GM18907 (cell line): ENCODE results near the gene CNOT10.
A peak's percentile ranks its signal among the peaks of the same experiment; 100 is the strongest.
"Not testable (repeated sequence)": the region's sequence is repeated elsewhere in the genome, so short reads cannot be mapped to it uniquely, and the experiment has no call there.

Experiments
- ATAC-seq: cut with Tn5 transposase; IDR thresholded peaks from one replicate; pipeline ENCODE4 v1.9.1; 2021; ENCODE audit warnings: mild to moderate bottlenecking, moderate library complexity; ENCODE audit not compliant: unreplicated experiment

Gene CNOT10

DNA sequence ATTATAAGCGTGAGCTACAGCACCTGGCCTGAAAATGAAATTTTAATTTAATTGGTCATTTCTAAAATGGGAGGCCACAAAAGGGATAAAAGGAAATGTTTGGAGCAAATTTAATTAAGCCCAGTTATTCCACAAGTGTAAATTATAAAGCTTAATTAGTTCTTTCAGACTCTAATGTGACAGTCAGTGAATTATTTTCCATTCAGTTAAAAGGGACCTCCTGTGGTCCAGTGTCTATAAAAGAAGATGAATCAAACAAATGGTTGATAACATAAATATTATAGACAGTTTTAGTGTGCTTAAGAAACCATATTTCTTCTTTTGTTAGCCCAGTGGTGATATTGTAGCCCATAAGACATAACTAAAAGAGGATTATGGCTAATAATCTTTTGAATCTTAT lies 66.4 kb downstream of the CNOT10 start:
- ATAC-seq, result no peak

DNA sequence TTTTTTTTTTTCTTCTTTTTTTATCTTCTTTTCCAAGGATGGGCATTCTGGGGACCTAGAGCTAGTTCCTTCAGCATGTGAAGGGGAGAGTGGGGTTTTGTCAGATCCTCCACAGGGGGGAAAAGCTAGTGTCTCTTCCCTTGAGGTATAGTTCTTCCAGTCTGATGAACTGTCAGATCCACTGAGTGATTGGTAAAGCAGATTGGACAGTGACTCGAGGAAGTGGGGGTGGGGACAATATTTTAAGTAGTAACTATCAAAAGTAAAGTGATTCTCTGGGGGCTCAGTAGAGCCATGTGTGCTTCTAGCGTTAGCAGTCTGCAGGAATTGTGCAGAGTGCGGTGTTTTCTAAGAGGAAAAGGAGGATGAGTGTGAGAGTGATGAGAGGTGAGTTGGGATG lies 70.8 kb downstream of the CNOT10 start:
- ATAC-seq, result no peak

DNA sequence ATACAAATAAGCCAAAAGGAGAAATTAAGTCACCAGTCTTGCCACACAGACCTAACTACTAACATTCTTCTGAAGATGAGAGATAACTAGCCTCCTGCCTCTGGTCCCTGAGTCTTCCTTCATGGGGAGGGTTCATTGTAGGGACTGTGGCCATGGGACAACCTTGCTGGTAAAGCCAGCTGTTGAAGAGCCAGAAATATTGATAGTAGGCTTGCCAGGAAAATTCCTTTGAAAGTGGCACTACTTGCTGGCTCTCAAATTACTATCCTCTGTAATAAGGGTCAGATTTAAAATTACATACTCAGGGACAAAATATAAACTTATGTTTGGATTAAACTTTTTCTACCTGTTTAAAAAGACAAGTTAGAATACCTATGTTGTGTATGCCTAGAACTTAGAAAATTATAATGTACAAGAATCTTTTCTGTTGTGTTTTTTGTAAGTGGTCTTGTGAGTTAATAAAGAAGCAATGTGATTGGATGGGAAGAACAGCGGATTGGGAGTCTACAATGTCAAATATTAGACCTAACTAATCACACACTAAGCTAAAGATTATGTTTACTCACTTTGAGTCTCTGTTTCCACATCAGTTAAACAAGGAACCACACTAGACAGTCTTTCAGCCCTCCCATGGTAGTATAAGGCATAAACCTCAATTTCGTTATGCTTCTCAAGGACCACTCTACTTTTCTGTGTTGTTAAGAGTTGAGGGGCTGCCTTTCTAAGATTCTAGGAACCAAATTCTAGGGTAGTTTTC lies 72.8 kb downstream of the CNOT10 start:
- no peak for ATAC-seq

DNA sequence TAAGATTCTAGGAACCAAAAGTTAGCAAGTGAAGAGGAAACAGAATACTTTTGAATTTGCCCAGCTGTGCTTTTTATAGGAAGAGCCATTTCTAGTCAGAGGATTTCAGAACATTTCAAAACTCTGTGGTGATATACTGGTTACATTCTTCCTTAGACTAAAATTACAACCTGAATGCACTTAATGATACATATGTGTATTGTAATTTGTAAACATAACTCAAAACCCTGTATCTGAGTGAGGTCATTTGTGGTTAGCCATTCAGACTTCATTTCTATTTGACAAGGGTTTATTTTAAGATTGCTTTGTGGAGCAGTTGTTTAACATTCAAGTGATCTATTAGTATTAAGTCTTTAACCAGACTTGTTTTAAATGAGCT lies 73.4 kb downstream of the CNOT10 start:
- no peak for ATAC-seq

DNA sequence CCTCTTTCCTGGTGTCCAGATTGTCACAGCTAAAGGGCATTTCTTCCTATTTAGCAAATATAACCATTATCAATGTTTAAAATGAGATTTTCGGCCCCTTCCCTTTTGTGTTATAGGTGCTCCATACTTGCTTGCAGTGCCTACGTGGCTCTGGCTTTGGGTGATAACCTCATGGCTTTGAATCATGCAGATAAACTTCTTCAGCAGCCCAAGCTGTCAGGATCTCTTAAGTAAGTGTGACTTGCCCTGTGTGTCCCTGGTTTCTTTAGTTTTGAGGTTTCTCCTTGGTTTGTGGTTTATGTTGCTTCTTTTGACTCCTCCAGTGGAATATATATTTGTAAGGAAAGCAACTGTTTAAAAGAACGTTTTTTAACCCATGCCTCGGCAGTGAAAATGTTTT lies 74.4 kb downstream of the CNOT10 start:
- ATAC-seq, result no peak

DNA sequence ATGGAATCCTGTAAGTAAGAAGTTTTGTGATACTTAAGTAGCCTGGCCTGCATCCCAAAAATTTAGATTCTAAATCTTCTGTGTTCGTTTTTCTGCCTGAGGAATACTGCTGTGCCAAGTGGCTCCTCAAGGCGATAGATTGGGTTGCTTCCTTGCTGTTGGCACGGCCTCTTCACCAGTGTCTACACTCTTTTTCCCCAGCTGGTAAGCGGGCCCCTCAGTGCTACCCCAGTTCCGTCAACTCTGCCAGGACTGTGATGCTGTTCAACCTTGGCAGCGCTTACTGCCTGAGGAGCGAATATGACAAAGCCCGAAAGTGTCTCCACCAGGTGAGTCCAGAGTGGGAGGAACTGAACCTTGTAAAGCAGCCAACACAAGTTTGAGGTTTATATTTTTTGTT lies 79.5 kb downstream of the CNOT10 start:
- no peak for ATAC-seq

DNA sequence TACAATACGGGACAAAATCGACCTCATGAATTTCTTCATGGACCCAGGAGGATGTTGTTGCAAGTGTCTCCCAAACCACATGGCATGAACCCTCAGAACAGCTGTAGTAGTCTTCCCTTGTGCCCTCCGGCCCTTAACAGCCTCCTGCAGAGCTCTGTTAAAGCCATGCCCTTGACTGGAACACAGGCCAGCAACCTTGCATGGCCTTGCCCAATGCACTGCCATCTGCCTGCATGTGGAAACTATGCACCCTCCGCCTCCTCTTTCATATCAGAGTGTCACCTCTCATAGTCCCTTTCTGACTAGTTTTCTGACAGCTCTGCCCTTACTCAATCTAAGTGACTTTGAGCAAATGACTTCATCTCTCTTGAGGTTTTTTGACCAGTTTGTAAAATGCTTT lies 93.4 kb downstream of the CNOT10 start:
- ATAC-seq, result no peak

DNA sequence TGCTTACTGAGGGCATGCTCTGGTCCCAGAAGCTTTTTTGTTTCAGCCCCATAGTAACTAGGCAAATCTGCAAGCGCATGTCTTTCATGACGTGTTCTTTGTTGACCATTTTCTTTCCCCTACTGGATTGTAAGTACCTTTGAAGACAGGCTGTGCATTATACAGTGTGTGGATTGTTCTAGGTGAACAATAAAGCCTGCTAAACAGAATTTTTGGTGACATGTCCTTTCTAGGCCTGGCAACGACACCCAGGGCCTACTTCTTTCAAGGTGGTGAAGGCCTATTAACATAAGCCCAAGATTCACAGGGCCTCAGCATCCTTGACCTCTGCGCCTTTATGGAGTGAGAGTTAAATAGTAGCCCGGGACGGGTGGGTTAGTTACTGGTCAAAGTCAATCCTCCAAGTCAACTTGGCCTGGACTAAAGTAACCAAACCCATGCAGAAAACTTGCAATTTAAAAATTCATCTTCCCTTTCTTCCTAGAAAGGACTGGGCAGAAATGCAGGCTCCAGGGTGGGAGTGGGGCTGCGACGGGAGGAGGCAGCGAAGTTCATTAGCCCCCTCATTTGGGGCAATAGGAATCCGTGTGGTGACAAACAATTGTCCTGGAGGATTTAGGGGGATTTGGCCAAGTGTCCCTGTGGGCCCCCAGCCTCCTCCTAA lies 95.2 kb downstream of the CNOT10 start:
- ATAC-seq, result no peak

DNA sequence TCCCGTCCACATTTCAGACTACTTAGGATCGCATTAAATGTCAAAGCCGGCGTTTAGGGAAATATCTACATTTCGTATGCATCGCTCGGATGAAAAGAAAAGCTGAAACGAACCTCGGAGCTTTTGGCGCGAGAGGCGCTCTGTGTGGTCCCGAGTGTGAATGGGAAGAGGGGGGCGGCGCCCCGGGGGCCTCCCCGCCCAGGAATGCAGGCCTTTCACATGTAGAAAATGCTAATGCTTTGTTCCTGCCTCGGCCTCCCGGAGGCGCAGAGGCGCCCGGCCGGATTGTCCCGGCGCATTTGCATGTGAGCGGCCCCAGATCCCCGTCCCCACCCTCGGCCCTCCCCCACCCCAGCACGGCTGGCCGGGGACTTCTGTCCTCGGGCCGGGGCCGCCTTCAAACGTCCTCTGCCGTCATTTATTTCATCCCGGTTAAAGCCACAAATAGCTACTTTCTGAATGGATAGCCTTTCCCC lies 95.8 kb downstream of the CNOT10 start:
- ATAC-seq, result peak; percentile 44

DNA sequence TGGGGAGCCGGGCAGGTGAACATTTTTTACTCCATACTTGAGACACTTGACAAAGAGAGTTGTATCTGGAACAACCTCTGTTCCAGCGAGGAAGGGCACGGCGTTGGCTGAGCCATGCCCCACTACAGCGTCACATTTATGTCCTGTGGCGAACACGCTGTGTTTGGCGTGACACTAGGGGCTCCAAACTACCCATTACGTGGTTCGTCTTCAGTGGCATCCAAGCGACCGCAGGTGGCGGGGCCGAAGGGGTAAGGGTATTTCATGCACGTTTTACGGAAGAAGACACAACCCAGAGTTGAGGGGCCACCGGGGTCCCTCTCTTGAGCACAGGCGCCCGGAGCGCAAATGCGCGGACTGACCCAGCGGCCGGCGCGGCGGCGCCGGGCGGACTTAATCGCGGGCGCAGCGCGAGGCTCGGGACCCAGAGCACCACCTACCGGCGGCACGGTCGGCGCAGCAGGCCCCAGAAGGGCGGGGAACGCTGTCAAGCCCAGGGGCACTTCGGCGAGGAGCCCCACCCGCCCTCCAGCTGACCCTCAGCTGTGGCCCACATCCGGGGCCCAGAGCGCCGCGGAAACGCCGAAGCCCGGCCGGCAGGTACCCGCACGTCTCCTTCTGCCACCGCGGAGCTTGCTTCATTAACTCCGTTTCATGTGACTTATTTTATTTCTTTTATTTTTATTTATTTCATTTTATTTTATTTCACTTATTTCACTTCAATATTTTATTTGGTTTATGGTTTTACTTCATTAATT lies 96.4 kb downstream of the CNOT10 start:
- peak; percentile 95 for ATAC-seq

DNA sequence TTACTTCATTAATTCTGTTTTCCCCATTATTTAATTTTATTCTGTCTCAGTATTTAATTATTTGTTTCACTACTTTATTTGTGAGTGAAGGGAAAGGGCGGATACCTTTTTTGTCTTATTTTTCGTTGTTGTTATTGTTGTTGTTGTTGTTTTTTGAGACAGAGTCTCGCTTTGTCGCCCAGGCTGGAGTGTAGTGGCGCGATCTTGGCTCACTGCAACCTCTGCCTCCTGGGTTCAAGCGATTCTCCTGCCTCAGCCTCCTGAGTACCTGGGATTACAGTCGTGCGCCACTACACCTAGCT lies 96.9 kb downstream of the CNOT10 start:
- not testable (repeated sequence) for ATAC-seq

DNA sequence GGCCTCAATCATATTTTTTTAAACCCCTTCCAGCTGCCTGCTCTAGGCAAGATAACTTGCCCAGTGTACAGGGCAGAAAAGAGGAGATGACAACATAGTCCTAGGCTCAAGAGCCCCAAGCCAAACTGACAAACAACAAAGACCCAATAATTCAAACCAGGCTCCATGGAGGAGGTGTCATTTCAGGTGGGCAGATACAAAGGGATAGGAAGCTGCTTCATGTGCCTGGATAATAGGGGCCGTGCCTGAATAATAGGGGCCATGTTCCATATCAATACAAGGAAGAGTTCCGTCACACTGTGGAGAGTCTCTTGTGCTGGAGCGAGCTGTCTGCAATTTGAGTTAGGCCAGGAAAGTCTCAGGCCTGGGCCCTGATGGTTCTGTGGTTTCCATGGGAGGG lies 97.4 kb downstream of the CNOT10 start:
- no peak for ATAC-seq

DNA sequence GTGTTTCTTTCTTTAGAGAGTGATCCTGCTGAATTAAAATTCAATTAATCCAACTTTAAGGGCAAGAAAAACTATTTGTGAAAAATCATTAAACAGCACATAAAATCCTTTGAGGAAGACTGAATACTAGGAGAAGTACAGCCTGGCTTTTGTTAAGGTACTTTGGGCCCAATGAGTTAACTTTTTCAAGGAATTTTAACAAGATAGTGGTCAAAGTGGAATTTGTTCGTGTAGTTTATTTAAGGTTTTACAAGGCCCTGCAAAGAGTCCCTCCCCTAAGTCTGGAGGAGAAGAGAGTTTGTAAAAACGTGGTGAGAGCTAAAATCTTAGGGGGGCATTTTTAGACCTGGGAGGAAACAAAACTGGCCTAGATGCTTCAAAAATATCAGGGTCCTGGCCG lies 106.8 kb downstream of the CNOT10 start:
- no peak for ATAC-seq

DNA sequence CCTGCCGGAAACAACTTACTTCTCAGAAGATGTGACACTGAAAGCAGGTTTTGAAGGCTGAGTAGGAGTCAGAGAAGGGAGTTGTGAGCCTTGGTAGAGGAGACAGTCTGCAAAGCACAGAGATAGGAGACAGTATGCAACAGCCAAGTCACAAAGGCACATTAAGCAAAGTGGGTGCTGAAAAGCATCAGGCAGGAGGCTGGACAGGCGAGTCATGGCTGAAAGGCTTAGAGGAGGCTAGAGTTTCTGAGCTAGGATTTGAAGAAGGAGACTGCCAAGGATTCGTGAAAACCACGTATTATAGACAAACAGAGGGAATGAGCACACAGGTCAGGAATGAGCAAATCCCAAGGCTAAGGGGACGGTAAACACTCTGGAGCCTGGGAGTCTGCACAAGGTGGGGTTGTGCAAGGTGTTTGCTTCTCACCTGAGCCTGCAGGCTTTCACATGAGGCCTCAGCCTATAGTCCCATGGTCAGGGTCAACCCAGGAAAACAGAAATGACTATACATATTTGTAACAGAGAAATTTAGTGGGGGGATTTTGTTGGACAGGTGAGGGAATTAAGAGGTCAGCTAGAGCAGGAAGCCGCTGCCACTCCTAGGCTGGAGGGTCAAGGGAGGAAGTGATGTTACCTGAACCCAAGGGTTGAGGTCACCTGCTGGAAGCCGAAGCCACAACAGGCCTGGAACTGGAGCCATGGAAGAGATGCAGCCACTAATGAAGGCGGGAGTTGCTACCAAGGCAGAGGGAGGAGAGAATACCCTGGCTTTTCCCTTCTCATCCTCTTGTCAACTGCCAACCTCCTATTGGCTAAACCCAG lies 109.7 kb downstream of the CNOT10 start:
- ATAC-seq, result no peak

DNA sequence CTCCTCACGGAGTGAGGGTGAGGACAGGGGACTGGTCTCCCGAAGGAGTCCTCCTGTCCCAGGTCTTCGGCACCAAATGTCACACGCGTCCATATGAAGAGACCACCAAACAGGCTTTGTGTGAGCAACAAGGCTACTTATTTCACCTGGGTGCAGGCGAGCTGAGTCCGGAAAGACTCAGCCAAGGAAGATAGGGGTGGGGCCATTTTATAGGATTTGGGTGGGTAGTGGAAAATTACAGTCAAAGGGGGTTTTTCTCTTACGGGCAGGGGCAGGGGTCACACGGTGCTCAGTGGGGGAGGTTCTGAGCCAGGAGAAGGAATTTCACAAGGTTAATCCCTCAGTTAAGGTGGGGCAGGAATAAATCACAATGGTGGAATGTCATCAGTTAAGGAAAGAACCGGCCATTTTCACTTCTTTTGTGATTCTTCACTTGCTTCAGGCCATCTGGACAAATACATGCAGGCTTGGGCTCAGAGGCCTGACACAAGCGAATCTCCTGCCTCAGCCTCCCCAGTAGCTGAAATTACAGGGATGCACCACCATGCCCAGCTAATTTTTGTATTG lies 111.5 kb downstream of the CNOT10 start:
- ATAC-seq, result not testable (repeated sequence)

DNA sequence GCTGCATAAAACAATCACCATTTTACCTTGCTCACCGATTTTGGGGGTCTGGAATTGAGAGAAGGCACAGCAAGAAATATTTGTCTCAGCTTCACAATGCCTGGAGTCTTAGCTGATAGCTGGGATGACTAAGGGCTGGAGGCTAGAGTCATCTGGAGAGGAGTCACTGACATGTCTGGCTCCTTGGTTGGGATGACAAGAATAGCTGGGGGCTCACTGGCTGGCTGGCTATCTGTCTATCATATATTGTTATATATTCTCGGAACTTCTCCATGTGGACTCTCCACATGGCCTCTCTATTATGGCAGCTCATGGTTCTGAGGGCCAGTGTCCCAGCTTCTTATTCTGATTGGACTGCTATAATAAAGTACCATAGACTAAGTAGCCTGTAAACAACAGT lies 112.8 kb downstream of the CNOT10 start:
- no peak for ATAC-seq

DNA sequence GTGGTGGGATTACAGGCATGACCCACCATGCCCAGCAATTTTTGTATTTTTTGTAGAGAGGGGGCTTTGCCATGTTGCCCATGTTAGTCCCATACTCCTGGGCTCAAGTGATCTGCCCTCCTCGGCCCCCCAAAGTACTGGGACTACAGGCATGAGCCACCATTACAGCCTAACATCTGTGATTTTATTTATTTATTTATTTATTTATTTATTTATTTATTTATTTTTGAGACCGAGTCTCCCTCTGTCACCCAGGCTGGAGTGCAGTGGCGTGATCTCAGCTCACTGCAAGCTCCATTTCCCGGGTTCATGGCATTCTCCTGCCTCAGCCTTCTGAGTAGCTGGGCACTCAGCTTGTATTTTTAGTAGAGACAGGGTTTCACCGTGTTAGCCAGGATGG lies 116.5 kb downstream of the CNOT10 start:
- ATAC-seq, result not testable (repeated sequence)

DNA sequence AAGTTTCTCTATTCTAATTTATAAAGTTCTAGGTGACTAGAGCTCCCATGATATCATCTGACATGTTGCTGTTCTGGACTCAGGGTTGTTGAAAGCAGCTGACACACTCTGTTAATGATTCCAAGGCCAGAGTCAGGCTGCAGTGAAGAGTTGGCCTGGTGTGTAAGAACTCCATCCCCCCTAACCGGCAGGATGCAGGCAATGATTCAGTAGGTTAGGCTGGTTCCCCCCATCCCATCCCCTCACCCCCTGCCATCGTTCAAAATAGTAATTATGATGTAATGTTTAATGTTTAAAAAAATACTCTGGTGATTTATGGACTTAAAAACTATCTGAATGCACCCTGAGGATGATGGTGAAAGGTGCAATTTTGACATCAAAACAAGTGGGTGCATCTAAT lies 128.2 kb downstream of the CNOT10 start:
- ATAC-seq, result peak; percentile 79

DNA sequence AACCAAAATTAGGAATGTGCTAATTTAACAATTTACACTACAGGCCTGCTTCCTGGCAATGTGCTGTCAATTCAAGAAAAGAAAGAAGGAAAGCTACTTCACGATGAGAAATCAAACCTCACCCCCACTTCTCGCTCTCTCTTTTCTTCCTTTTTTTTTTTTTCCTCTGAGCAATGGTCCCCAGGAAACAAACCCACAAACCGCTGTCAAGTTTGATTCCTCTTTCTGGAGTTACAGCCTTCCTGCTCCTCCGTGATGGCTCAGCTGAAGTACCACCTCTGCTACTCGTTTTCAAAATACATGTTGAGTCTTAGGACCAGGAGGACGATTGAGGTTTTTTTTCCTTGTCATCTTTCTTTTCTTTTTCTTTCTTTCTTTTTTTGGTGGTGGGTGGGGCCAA lies 129.4 kb downstream of the CNOT10 start:
- ATAC-seq, result no peak

DNA sequence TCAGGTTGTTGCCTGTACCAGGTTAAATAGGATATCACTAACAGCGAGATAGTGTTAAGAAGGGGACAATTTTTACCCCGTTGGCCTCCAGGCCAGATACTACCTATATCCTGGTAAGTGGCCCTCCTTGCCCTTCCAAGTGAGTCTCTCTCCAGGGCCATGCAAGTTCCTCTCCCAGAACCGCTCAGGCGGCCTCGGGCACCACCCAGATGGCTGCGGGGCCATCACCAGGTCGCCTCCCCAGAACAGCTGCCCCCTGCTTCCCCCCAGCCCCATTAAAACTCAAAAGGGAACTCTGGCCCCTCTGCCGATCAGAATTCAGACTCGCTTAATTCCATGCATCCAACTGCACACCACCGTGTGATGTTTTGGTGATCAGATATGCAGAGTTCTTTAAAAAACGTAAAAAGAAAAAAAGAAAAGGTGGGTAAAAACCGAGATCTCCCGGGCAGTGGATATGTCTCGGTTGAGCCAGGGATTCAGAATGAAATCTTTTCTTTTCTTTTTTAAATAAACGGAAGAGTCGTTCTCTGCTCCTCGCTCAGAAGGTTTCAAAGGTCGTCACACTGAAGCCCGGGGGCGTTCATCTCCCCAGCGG lies 131.0 kb downstream of the CNOT10 start:
- ATAC-seq, result no peak
